GM18951 (cell line): ENCODE results near the gene DOCK4.

Source experiments
- POLR2A ChIP-seq: IDR thresholded peaks from 4 replicates; pipeline ENCODE4 v1.6.1; 2011; ENCODE audit warnings: mild to moderate bottlenecking; ENCODE audit not compliant: insufficient read length, insufficient read depth; ENCODE audit errors: extremely low read depth
- in situ Hi-C: fragments of 300-500 bp; cut with MboI; formaldehyde crosslinking; loops from one replicate; pipeline ENCODE4 v1.12.0; 2022; ENCODE audit warnings: low sequenced_read_pairs, mixed read lengths, inconsistent platforms; ENCODE audit not compliant: unreplicated experiment

DOCK4 gene

GRCh38 chr7:112234147-112234546 is 27.9 kb upstream of the DOCK4 start:
- no peak for TF ChIP-seq POLR2A

GRCh38 chr7:112233048-112233697 is 27.0 kb upstream of the DOCK4 start:
- in situ Hi-C loops, result no loop called here
- TF ChIP-seq POLR2A, result no peak

More at GRCh38 chr7:112234147-112234546, 27.9 kb upstream of the DOCK4 start:
- in situ Hi-C loops, result no loop called here

- no peak for TF ChIP-seq POLR2A
- in situ Hi-C loops, result no loop called here
These were observed 26.2 kb upstream of the DOCK4 start for GRCh38 chr7:112232212-112232978.

GRCh38 chr7:112228632-112229031 is 22.4 kb upstream of the DOCK4 start:
- TF ChIP-seq POLR2A, result no peak
- in situ Hi-C loops, result no loop called here

- TF ChIP-seq POLR2A, result no peak
- in situ Hi-C loops, result no loop called here
These were observed 20.6 kb upstream of the DOCK4 start for GRCh38 chr7:112226701-112227276.

- in situ Hi-C loops, result no loop called here
- TF ChIP-seq POLR2A, result no peak
These were observed 18.8 kb upstream of the DOCK4 start for GRCh38 chr7:112225006-112225405.

- in situ Hi-C loops, result no loop called here
- no peak for TF ChIP-seq POLR2A
These were observed 18.0 kb upstream of the DOCK4 start for GRCh38 chr7:112224186-112224585.

GRCh38 chr7:112223310-112223709 is 17.1 kb upstream of the DOCK4 start:
- no peak for TF ChIP-seq POLR2A
- in situ Hi-C loops, result no loop called here

- no peak for TF ChIP-seq POLR2A
- in situ Hi-C loops, result no loop called here
These were observed 14.8 kb upstream of the DOCK4 start for GRCh38 chr7:112220877-112221434.

GRCh38 chr7:112215787-112216186 is 9.6 kb upstream of the DOCK4 start:
- no peak for TF ChIP-seq POLR2A
- in situ Hi-C loops, result no loop called here

- TF ChIP-seq POLR2A, result no peak
- in situ Hi-C loops, result no loop called here
These were observed 8.7 kb upstream of the DOCK4 start for GRCh38 chr7:112214883-112215282.

- in situ Hi-C loops, result no loop called here
- no peak for TF ChIP-seq POLR2A
These were observed 8.1 kb upstream of the DOCK4 start for GRCh38 chr7:112214268-112214667.

GRCh38 chr7:112213735-112214134 is 7.5 kb upstream of the DOCK4 start:
- no peak for TF ChIP-seq POLR2A
- in situ Hi-C loops, result no loop called here

- in situ Hi-C loops, result no loop called here
- TF ChIP-seq POLR2A, result no peak
These were observed 6.4 kb upstream of the DOCK4 start for GRCh38 chr7:112212571-112212970.

- TF ChIP-seq POLR2A, result no peak
- in situ Hi-C loops, result no loop called here
These were observed 5.2 kb upstream of the DOCK4 start for GRCh38 chr7:112211348-112211907.
